Esophagus (tissue), 2 donors: Measurements from ENCODE around the gene BCL11B. TPM values are rescaled to one million over a fixed set of nuclear protein-coding genes. Genes with fewer than 3 reads are reported as not detected.
A peak's percentile ranks its signal among the peaks of the same experiment; 100 is the strongest.

Source experiments
- H3K27ac ChIP-seq, 2 donors: one replicate each; pipeline ENCODE4 v1.5.1; 2013; ENCODE audit warnings: low read depth in 2 of 2, mild to moderate bottlenecking in 2 of 2, inconsistent platforms in 1 of 2, low read length in 1 of 2, moderate library complexity in 1 of 2
- H3K27me3 ChIP-seq, 2 donors: one replicate each; pipeline ENCODE4 v1.6.1; 2013; ENCODE audit warnings: low read length in 2 of 2, control low read depth in 1 of 2, mild to moderate bottlenecking in 1 of 2; ENCODE audit not compliant: insufficient read depth in 2 of 2, control insufficient read depth in 1 of 2
- H3K36me3 ChIP-seq, 2 donors: one replicate each; pipeline ENCODE4 v1.6.1; 2013; ENCODE audit warnings: low read length in 1 of 2; ENCODE audit not compliant: control insufficient read depth in 2 of 2, insufficient read depth in 2 of 2
- H3K4me1 ChIP-seq, 2 donors: one replicate each; pipeline ENCODE4 v1.6.1; 2013; ENCODE audit warnings: low read length in 1 of 2; ENCODE audit not compliant: control insufficient read depth in 2 of 2, insufficient read depth in 2 of 2
- H3K4me3 ChIP-seq, 2 donors: one replicate each; pipeline ENCODE4 v1.5.1; 2013; ENCODE audit warnings: low read length in 2 of 2, mild to moderate bottlenecking in 2 of 2, low read depth in 1 of 2, moderate library complexity in 1 of 2
- H3K9me3 ChIP-seq, 2 donors: one replicate each; pipeline ENCODE4 v1.6.1; 2013; ENCODE audit warnings: mild to moderate bottlenecking in 2 of 2, low read depth in 1 of 2, low read length in 1 of 2, moderate library complexity in 1 of 2; ENCODE audit not compliant: control insufficient read depth in 2 of 2, insufficient read depth in 1 of 2
- WGBS, 2 donors: extraction: QIAGEN DNeasy Blood & Tissue Kit; methylation state at CpG; one replicate each; pipeline ENCODE4 v1.1.7; 2013; 5-methylcytosine and 5-hydroxymethylcytosine counted together
- polyA plus RNA-seq, 2 donors: library from polyadenylated mRNA; stranded (reverse); fragments of 200-250 nt; gene quantifications; one replicate each; pipeline ENCODE4 v1.2.3, GENCODE V29; 2013
- donor health status: healthy with polysubstance abuse.
- donor health status: Bipolar disorder and iron deficiency.

BCL11B gene
- 1 to 10 TPM; 1.7 to 2.2 TPM for polyA plus RNA-seq

DNA sequence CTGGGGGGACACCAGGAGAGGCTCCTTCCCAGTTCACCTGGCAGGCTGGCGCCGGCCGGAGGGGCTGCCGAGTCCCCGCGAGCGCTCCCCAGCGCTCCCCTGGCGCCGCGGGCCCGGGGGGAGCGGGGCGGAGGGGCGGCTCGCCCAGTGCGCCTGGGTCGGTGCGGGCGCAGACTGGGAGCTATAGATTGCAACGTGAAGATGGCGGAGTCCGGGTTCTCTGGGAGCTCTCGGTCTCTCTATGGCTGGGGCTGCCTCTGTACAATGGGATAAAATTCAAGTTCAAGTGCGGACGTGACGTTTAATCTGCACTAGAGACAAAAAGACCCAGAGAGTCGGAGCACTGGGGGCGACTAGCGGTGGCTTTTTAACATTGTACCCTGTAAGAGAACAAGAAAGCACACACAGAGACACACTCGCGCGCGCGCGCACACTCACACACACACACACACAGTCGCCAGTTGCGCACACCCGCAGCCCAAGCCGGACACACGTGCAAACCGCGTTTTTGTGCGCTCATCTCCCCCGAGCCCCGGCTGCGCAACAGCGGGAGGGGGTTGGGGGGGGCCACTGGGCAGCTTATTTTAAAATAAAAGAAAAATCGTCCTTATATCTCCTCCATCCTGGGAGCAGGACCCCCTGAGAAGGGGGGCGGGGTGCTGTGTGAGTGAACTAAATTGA lies at the start of gene BCL11B:
Gene BCL11B (minus strand): TSS at position 247 of the 681 bp plus-strand sequence. CDS start 979 bp downstream, outside the sequence.
- H3K27me3 ChIP-seq, result no peaks in the 10 kb centered on the region
- peak within 1 kb of the TSS; percentile 90 to 94 for H3K27ac ChIP-seq
- no peaks in the 10 kb centered on the region for H3K36me3 ChIP-seq
- no peaks in the 10 kb centered on the region for H3K9me3 ChIP-seq
- H3K4me1 ChIP-seq, result peaks cover 0 to 4% of the 10 kb centered on the region in 2 donors
- WGBS, 2 donors, result 0 to 1% methylated on average over 49 to 50 of the region's 50 CpGs
- peak within 1 kb of the TSS; percentile 73 to 84 for H3K4me3 ChIP-seq

DNA sequence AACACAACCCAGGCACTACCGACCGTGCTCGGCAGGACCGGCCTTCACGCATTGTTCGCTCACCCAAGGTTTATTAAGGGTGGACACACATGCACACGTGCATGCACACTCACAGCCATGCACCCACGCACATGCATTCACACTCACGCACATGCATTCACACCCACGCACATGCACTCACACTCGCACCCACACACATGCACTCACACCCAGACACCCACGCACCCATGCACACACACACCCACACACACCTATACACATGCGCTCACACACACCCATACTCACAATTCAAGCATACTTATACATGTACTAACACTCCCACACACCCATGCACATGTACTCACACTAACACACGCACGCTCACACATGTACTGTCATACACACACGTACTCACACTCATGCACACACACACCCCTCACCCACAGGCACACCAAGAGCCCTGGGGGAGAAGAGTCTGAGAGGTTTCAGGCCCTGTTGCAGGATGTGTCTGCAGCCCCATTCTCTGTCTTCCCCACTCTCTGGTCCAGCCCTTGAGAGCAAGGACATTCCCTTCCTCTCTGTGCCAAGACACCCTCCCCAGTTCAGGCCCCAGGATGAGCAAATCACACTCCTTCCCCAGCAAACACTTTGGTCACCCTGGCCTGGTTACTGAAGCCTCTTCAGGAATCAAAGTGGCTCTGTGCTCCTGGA lies 49.4 kb upstream of the BCL11B start:
- no peaks in the 10 kb centered on the region for H3K9me3 ChIP-seq
- WGBS, 2 donors, result 90 to 91% methylated on average over 16 of the region's 16 CpGs
- no peak overlapping the region for H3K4me3 ChIP-seq
- H3K27me3 ChIP-seq, result peaks cover 0 to 5% of the 10 kb centered on the region in 2 donors
- no peaks in the 10 kb centered on the region for H3K4me1 ChIP-seq
- H3K27ac ChIP-seq, result no peak overlapping the region
- H3K36me3 ChIP-seq, result no peaks in the 10 kb centered on the region

DNA sequence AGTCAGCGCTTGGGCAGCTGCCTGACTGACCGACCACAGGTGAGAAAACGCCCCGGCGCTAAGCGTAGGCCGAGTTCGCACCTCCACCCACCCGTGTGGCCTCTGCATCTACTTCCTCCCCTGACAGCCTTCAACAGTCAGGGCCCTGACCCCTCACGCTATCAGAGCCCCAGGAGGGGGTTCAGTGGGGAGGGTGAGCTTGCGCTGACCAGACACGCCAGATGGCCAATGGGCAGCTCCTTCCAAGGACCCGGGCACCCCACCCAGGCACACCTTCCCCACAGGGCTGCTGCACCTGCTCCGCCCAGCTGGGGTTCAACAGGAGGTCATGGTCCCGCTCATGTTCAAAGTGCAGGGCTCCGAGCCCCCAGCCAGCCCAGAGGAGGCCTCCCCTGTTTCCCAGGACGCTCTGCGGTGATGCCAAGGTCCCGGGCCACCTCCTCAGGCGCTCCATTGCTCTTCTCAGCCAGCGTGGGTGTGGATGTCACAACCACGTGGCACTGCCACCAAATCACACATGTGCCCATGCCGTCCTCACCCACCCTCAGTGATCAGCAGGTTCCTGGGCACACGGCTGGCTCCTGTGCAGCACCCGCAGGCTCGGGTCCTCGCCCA lies 48.7 kb upstream of the BCL11B start:
- 61 to 71% methylated on average over 27 of the region's 27 CpGs for WGBS, 2 donors
- H3K27me3 ChIP-seq, result no peaks in the 10 kb centered on the region

DNA sequence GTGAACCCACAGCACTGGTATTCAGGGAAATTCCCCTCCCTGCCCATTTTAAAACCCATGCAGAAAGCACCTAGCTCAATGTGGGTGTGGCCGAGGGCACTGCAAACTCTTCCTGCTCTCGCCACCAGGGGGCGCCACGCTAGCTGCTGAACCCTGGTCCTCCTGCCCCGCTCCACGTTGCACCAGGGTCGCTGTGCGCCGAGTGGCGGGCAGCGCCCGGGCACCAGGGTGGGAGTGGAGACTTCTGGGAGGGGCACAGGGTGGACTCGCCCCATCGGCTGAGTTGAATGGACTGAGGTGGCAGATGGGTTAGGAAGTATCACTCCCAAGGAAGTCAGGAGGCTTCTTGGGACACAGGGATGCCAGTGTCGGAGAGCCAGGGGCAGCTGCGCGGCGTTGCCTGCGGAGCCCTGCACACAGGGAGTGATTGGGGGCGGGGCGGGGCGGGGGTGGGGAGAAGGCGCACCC lies 48.1 kb upstream of the BCL11B start:
- H3K27me3 ChIP-seq, result no peaks in the 10 kb centered on the region
- H3K9me3 ChIP-seq, result no peaks in the 10 kb centered on the region
- WGBS, 2 donors, result 20 to 23% methylated on average over 21 to 23 of the region's 23 CpGs
- H3K27ac ChIP-seq, result no peak overlapping the region
- H3K36me3 ChIP-seq, result no peaks in the 10 kb centered on the region
- no peak overlapping the region for H3K4me3 ChIP-seq
- H3K4me1 ChIP-seq, result no peaks in the 10 kb centered on the region

More for the DNA sequence above, 48.7 kb upstream of the BCL11B start:
- H3K9me3 ChIP-seq, result no peaks in the 10 kb centered on the region
- H3K36me3 ChIP-seq, result no peaks in the 10 kb centered on the region
- H3K4me3 ChIP-seq, result no peak overlapping the region
- no peak overlapping the region for H3K27ac ChIP-seq
- H3K4me1 ChIP-seq, result no peaks in the 10 kb centered on the region

DNA sequence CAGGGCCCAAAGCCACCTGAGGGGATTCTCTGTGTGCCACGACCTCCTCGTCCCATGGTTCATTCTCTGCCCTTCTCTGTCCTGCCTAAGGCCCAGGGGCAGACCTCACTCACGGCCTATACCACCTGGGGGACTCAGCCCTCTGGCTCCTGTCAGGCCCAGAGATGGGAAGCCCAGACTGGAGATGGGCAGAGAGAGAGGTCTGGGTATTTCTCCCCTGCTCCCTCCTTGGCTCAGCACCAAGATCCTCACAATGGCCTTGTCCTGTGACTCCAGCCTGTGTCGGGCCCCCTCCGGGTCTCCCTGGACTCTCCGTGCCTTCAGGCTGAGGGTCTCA lies 46.9 kb upstream of the BCL11B start:
- Histone ChIP-seq H3K27ac (no peak overlapping the region), H3K4me3 (no peak overlapping the region), H3K36me3 (no peaks in the 10 kb centered on the region), H3K4me1 (no peaks in the 10 kb centered on the region), H3K27me3 (no peaks in the 10 kb centered on the region), H3K9me3 (no peaks in the 10 kb centered on the region)
- WGBS, 2 donors, result 84% methylated on average over 6 of the region's 6 CpGs

DNA sequence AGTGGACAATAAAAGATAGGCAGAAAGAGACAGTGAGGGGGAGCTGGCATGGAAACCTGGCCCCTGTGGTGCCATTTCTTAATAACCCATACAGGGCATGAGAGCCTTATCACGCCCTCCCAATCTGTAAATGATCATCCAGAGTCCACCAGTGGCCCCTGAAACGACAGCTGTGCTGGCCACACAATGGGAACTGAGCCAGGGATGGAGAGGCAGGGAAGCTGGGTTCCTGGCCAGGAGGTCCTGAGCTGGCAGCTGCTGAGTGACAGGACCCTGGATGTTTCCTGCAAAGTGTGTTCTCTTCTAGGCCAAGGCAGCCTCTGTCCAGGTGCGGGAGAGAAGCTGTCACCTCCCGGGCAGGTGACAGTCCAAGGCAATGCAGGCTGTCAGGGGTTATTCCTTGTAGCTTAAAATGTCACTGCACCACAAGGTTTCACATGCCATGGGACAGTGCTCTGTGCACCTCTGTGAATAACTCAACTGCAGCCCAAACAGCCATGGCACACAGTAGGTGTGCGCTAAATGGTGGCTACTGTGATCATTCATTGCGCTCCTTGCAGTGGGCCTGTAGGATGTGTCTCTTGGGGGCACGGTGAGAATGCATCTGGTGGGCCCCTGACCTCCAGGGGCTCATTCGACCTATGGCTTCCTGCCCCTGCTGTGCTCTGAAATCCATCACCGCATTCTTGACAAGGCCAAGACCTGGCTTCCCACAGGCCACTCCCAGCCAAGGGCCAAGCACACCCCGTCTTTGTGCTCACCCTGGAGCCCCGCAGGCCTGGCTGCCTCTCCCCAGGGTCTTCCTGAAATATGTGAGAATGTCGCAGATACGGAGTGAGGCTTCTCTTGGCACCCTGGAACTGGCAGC lies 46.3 kb upstream of the BCL11B start:
- Histone ChIP-seq H3K9me3 (no peaks in the 10 kb centered on the region), H3K36me3 (no peaks in the 10 kb centered on the region), H3K4me3 (no peak overlapping the region), H3K4me1 (no peaks in the 10 kb centered on the region), H3K27ac (no peak overlapping the region), H3K27me3 (no peaks in the 10 kb centered on the region)
- 64 to 75% methylated on average over 13 of the region's 13 CpGs for WGBS, 2 donors

DNA sequence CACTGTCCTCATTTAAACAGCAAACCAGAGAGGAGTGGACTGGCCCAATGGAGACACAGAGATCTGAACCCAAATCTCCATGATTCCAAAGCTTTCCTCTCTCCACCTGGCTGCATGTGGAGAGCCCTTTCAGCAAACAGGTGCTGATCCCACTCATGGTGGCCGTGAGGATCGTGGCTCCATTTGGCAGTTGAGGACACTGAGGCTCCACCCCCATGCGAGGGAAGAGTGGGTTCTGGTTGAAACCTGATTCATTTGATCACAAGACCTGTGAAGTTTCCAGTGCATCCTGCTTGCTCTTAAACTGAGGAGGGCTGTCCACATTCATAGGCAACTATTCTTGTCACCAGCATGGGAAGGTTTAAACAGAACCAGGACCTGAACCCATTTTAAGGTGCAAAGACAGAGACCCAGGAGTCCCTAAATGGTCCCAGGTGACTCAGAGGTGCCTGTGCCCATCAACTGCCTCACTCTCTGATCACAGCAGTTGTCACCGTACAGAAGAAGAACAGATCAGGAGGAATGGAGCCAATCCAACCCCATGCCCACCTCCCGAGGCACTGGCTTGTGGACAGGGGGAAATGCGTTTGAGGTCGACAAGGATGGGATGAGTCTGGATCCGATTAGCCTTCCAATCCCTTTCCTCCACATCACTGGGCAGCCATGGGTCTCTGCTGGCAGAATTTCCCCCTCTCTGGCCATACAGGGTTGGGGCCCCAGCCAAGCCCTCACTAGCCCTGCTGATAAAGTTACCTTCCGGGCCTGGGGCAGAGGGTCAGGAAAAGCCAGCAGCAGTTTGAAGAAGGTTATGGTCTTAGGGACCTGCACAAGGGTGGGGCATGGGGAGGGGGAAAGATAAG lies 45.5 kb upstream of the BCL11B start:
- Histone ChIP-seq H3K4me3 (no peak overlapping the region), H3K27ac (no peak overlapping the region), H3K9me3 (no peaks in the 10 kb centered on the region), H3K36me3 (no peaks in the 10 kb centered on the region), H3K27me3 (no peaks in the 10 kb centered on the region), H3K4me1 (no peaks in the 10 kb centered on the region)
- WGBS, 2 donors, result 76 to 77% methylated on average over 9 of the region's 9 CpGs

DNA sequence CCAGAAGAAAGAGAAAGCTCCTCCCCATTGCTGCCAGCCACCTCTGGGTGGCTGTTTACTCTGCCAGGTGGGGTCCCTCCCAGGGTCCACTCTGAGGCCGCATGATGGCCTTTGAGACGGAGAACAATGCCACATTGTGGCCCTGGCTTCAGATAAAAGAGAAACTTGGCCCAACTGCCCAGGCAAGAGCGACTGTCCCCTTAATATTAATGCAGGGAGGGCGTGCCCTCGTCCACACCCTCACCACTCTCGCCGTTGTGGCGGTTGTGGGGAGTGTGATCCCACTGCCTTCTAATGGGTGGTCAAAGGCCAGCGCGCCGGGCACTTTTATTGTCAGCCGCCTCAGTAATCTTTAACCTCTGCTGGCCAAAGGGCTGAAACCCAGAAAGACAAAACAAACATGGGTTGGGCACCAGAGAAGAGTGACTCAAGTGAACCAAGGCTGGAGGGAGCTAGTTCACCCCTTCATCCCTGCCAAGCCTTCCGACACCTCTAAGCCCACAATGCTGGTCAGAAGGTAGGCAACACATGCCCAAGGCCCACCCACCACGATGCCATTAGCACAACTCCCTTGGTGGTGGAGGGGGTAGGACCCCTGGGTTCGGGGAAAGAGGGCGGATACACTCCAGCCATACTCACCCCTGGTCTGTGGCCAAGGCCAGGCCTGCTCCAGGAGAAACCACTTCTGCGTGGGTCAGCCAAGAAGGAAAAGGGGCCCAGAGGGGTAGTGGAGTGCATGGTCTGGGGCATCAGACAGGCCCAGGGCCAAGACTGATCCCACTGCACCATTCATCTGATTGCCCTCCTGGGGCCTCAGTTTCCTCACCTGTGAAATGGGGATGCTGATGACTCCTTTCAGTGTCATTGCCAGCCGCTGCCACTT lies 44.5 kb upstream of the BCL11B start:
- no peak overlapping the region for H3K4me3 ChIP-seq
- H3K27me3 ChIP-seq, result no peaks in the 10 kb centered on the region
- H3K27ac ChIP-seq, result no peak overlapping the region
- no peaks in the 10 kb centered on the region for H3K9me3 ChIP-seq
- WGBS, 2 donors, result 74 to 80% methylated on average over 18 of the region's 18 CpGs
- H3K36me3 ChIP-seq, result no peaks in the 10 kb centered on the region
- no peaks in the 10 kb centered on the region for H3K4me1 ChIP-seq
